GM18951 (cell line): ENCODE data around the gene MAZ.

Source experiments
- POLR2A ChIP-seq: IDR thresholded peaks from 4 replicates; pipeline ENCODE4 v1.6.1; 2011; ENCODE audit warnings: mild to moderate bottlenecking; ENCODE audit not compliant: insufficient read length, insufficient read depth; ENCODE audit errors: extremely low read depth
- in situ Hi-C: fragments of 300-500 bp; cut with MboI; formaldehyde crosslinking; loops from one replicate; pipeline ENCODE4 v1.12.0; 2022; ENCODE audit warnings: low sequenced_read_pairs, mixed read lengths, inconsistent platforms; ENCODE audit not compliant: unreplicated experiment

MAZ gene

GRCh38 chr16:29811170-29811895, 5.0 kb downstream of the MAZ start:
- in situ Hi-C loops = no loop called here
- TF ChIP-seq POLR2A = peak; percentile 43

- TF ChIP-seq POLR2A = no peak
- in situ Hi-C loops = no loop called here
Measured at GRCh38 chr16:29811896-29812665, 5.8 kb downstream of the MAZ start, which contains the start of gene PRRT2. PRRT2 (plus strand) TSS chr16:29812193; CDS start chr16:29813055, 862 bp downstream.

GRCh38 chr16:29812754-29813643, 6.7 kb downstream of the MAZ start:
- in situ Hi-C loops = no loop called here

GRCh38 chr16:29813644-29814562, 7.6 kb downstream of the MAZ start:
- in situ Hi-C loops = no loop called here

More at GRCh38 chr16:29812754-29813643, 6.7 kb downstream of the MAZ start:
- TF ChIP-seq POLR2A = no peak

GRCh38 chr16:29814592-29814991, 8.3 kb downstream of the MAZ start:
- no peak for TF ChIP-seq POLR2A
- in situ Hi-C loops = no loop called here

More at GRCh38 chr16:29813644-29814562, 7.6 kb downstream of the MAZ start:
- TF ChIP-seq POLR2A = no peak

GRCh38 chr16:29815032-29815721, 8.8 kb downstream of the MAZ start:
- no peak for TF ChIP-seq POLR2A
- in situ Hi-C loops = no loop called here

GRCh38 chr16:29815793-29816693, 9.7 kb downstream of the MAZ start, which contains the start of gene PAGR1:
PAGR1 (plus strand) TSS chr16:29816152; CDS start chr16:29816526, 374 bp downstream.
- in situ Hi-C loops = no loop called here
- TF ChIP-seq POLR2A = peak; percentile 86

GRCh38 chr16:29816694-29817441, 10.5 kb downstream of the MAZ start:
- TF ChIP-seq POLR2A = no peak
- in situ Hi-C loops = no loop called here

- TF ChIP-seq POLR2A = no peak
- in situ Hi-C loops = no loop called here
Measured at GRCh38 chr16:29818082-29818481, 11.8 kb downstream of the MAZ start.

GRCh38 chr16:29819506-29819905, 13.2 kb downstream of the MAZ start:
- TF ChIP-seq POLR2A = no peak
- in situ Hi-C loops = no loop called here
